HepG2 (cell line): ENCODE results near the gene NFIC. TPM values are rescaled to one million over a fixed set of nuclear protein-coding genes. Genes with fewer than 3 reads are reported as not detected.

Source experiments
- ATAC-seq: fragments of 200-7000 bp; cut with Tn5 transposase; 3 replicates; pipeline ENCODE4 v1.9.1; 2020; ENCODE audit warnings: mild to moderate bottlenecking, moderate library complexity
- BruUV-seq: library from RNA; stranded (reverse); fragments of 400-500 nt; replicated peaks from 2 replicates; lab custom pipeline; 2021; lab: Mats Ljungman, UMichigan
- CTCF ChIA-PET: fragments of 300-600 bp; formaldehyde crosslinking; extraction: SDS; loops from one replicate; lab custom pipeline; 2021; ENCODE audit warnings: low total read pairs, inconsistent platforms, low intra/inter-chr PET ratio; lab: Yijun Ruan, JAX
- POLR2A ChIA-PET: fragments of 350-600 bp; sonication (Branson Sonifier 250); formaldehyde crosslinking; loops from one replicate; lab custom pipeline; 2020; ENCODE audit warnings: antibody characterized with exemption, inconsistent platforms; lab: Yijun Ruan, JAX
- DNase-seq: peaks from one replicate; pipeline ENCODE4 v3.0.0-alpha.2; 2015; ENCODE audit warnings: low spot score
- FAIRE-seq: peaks from 3 replicates; lab custom pipeline; 2011; peaks lifted over from hg19 to GRCh38; lab: Jason Lieb, UNC
- H2AFZ ChIP-seq: one replicate; pipeline ENCODE4 v1.6.1; 2011; ENCODE audit warnings: low read length, inconsistent platforms
- H3K27ac ChIP-seq: fragments of 300-600 bp; 3 replicates; pipeline ENCODE4 v1.8.0; 2011; ENCODE audit warnings: mixed run types, mild to moderate bottlenecking, mixed read lengths, low read length, inconsistent platforms; ENCODE audit not compliant: insufficient read depth; ENCODE audit errors: extremely low read length
- H3K27me3 ChIP-seq, 2 experiments: fragments of 200-600 bp in 1 of 2; 2 replicates in 1 of 2; 3 replicates in 1 of 2; pipeline versions ENCODE4 v1.6.0 to v1.8.0; 2011; ENCODE audit warnings: low read length in 2 of 2, mild to moderate bottlenecking in 2 of 2, moderate library complexity in 2 of 2, inconsistent platforms in 1 of 2; ENCODE audit not compliant: insufficient read depth in 2 of 2, control insufficient read depth in 1 of 2
- H3K36me3 ChIP-seq, 2 experiments: fragments of 200-600 bp in 1 of 2; replicated peaks in 1 of 2; 2 replicates in 1 of 2; 3 replicates in 1 of 2; pipeline versions ENCODE4 v1.5.1 to v1.8.0; 2011; ENCODE audit warnings: low read length in 2 of 2, inconsistent platforms in 1 of 2; ENCODE audit not compliant: insufficient read depth in 2 of 2, control insufficient read depth in 1 of 2
- H3K4me1 ChIP-seq: 2 replicates; pipeline ENCODE4 v1.5.1; 2012; ENCODE audit warnings: low read length, inconsistent platforms; ENCODE audit not compliant: insufficient read depth
- H3K4me2 ChIP-seq: 2 replicates; pipeline ENCODE4 v1.6.0; 2011; ENCODE audit warnings: low read depth, low read length, inconsistent platforms
- H3K4me3 ChIP-seq, 3 experiments: fragments of 200-600 bp in 1 of 3; sonication (generic), shearing (Covaris generic) in 1 of 3; replicated peaks in 1 of 3; 2 replicates each; pipeline ENCODE4 v1.5.1; 2011 to 2016; ENCODE audit warnings: low read length in 3 of 3, inconsistent platforms in 2 of 3, low read depth in 2 of 3, mild to moderate bottlenecking in 2 of 3, control low read depth in 1 of 3, mixed read lengths in 1 of 3; ENCODE audit not compliant: insufficient read depth in 1 of 3
- H3K79me2 ChIP-seq: one replicate; pipeline ENCODE4 v1.6.1; 2011; ENCODE audit warnings: low read length, inconsistent platforms; ENCODE audit not compliant: insufficient read depth
- H3K9ac ChIP-seq: 2 replicates; pipeline ENCODE4 v1.6.0; 2011; ENCODE audit warnings: mild to moderate bottlenecking, low read depth, low read length, inconsistent platforms; ENCODE audit not compliant: insufficient read depth
- H3K9me3 ChIP-seq: 2 replicates; pipeline ENCODE4 v1.5.1; 2012; ENCODE audit warnings: mild to moderate bottlenecking, low read length
- H4K20me1 ChIP-seq: 2 replicates; pipeline ENCODE4 v1.6.0; 2011; ENCODE audit warnings: inconsistent platforms, mild to moderate bottlenecking, low read length, moderate library complexity; ENCODE audit not compliant: insufficient read depth
- GABPA ChIP-seq, 2 experiments: IDR thresholded peaks; 2 replicates each; pipeline ENCODE4 v1.6.1; 2011 to 2016; ENCODE audit warnings: low read depth in 2 of 2, low read length in 1 of 2, missing biosample characterization in 1 of 2, missing genetic modification characterization in 1 of 2
- GLMP ChIP-seq: sonication (generic); formaldehyde crosslinking; IDR thresholded peaks from 2 replicates; pipeline ENCODE4 v1.9.0; 2021; ENCODE audit warnings: missing genetic modification reagents, mild to moderate bottlenecking, borderline replicate concordance
- PCBP1 ChIP-seq: fragments of 200-400 bp; formaldehyde crosslinking; IDR thresholded peaks from 2 replicates; pipeline ENCODE4 v1.6.1; 2017; ENCODE audit warnings: mild to moderate bottlenecking, low read depth, low read length, borderline replicate concordance
- TARDBP ChIP-seq: sonication (generic); formaldehyde crosslinking; IDR thresholded peaks from 2 replicates; pipeline ENCODE4 v1.8.0; 2022; ENCODE audit warnings: mild to moderate bottlenecking, missing genetic modification reagents
- ZKSCAN1 ChIP-seq: fragments of 150-350 bp; IDR thresholded peaks from 2 replicates; pipeline ENCODE4 v1.6.1; 2014; ENCODE audit warnings: low read length
- WGBS: methylation state at CpG from one replicate; pipeline ENCODE4 v1.1.6; 2017; ENCODE audit warnings: low lambda C conversion rate; 5-methylcytosine and 5-hydroxymethylcytosine counted together
- in situ Hi-C: cut with HindIII; loops from 2 replicates; pipeline ENCODE4 v1.10.0; 2017; ENCODE audit warnings: low pct_unique_long_range_greater_than_20kb; ENCODE audit not compliant: extremely low pct_ligation_motif_present
- intact Hi-C: fragments of 100-400 bp; cut with micrococcal nuclease; formaldehyde crosslinking; loops from one replicate; pipeline ENCODE4 v1.10.0; 2022; ENCODE audit not compliant: unreplicated experiment
- polyA plus RNA-seq, 8 experiments: library from polyadenylated mRNA; depleted of rRNA in 3 of 8; stranded (reverse) in 7 of 8; unstranded in 1 of 8; fragments of >200 nt; fragmentation: Illumina TruSeq in 4 of 8; extraction: Trizol in 4 of 8; gene quantifications; 2 replicates each; pipeline versions ENCODE4 v1.2.1 to v1.2.3, GENCODE V29; 2011 to 2016; ENCODE audit warnings: low read depth in 4 of 8, missing spikeins in 1 of 8, mixed read lengths in 1 of 8; ENCODE audit not compliant: insufficient read depth in 1 of 8
- total RNA-seq, 5 experiments: library from RNA; depleted of rRNA; stranded (reverse); fragments of >200 nt; fragmentation: Illumina TruSeq; extraction: Trizol; gene quantifications; 2 replicates each; pipeline ENCODE4 v1.2.3, GENCODE V29; 2016; ENCODE audit warnings: low read depth in 1 of 5
- TF ChIP-seq, protein P1 (sequence below), 2 experiments: IDR thresholded peaks; 2 replicates each; pipeline ENCODE4 v1.6.1; 2011 to 2012; ENCODE audit warnings: low read length in 2 of 2, borderline replicate concordance in 1 of 2, low read depth in 1 of 2, mild to moderate bottlenecking in 1 of 2, moderate library complexity in 1 of 2

The NFIC gene
- total and polyA plus RNA-seq, 2 of the 13 experiments (the other 11 are each of a cell fraction or from before 2014, with no cell fraction given): 1.3 to 2.5 TPM

DNA sequence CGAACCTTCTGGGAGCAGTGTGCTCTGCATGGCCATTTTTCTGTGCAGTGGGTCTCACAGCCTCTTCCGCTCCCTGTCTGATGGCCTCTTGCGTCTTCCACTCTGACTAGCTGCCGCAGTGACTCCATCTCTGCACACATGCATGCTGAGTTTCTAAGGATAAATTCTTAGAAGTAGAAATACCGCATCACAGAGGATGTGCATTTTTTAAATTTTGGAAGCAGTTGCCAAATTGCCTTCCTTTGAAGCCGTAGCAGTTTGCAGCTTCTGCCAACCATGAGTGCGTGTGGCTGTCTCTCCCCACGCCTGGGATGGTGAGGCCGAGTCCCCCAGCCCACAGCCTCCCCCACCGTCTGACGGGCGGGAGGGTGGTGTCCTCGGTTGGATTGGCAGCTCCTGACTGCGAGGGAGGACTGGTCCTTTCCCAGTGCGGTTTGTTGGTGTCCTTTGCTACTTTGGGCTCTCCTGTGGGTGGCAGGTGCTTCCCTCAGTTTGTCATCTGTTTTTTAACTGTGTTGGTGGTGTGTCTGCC lies 149.6 kb downstream of the NFIC start:
- intact Hi-C loops: no loop called here
- H3K27me3 ChIP-seq: no peaks in the 10 kb centered on the region
- no peak overlapping the region for H3K4me3 ChIP-seq
- WGBS: 98% methylated on average over 8 of the region's 15 CpGs
- CTCF ChIA-PET: no interaction called here
- H3K27ac ChIP-seq: no peak overlapping the region
- no peaks in the 10 kb centered on the region for H3K9me3 ChIP-seq
- ATAC-seq (no peak), DNase-seq (no peak), FAIRE-seq (no peak)
- TF ChIP-seq GLMP (CRISPR knock-in tag) (no peak), ZKSCAN1 (no peak), GABPA (IDR thresholded peaks at IDR 0.05; ENCODE audit: low read depth, low read length) (no peak), GABPA (CRISPR knock-in tag; IDR thresholded peaks at IDR 0.05; ENCODE audit: low read depth) (no peak), TARDBP (no peak), PCBP1 (no peak)
- TF ChIP-seq, protein P1, sequence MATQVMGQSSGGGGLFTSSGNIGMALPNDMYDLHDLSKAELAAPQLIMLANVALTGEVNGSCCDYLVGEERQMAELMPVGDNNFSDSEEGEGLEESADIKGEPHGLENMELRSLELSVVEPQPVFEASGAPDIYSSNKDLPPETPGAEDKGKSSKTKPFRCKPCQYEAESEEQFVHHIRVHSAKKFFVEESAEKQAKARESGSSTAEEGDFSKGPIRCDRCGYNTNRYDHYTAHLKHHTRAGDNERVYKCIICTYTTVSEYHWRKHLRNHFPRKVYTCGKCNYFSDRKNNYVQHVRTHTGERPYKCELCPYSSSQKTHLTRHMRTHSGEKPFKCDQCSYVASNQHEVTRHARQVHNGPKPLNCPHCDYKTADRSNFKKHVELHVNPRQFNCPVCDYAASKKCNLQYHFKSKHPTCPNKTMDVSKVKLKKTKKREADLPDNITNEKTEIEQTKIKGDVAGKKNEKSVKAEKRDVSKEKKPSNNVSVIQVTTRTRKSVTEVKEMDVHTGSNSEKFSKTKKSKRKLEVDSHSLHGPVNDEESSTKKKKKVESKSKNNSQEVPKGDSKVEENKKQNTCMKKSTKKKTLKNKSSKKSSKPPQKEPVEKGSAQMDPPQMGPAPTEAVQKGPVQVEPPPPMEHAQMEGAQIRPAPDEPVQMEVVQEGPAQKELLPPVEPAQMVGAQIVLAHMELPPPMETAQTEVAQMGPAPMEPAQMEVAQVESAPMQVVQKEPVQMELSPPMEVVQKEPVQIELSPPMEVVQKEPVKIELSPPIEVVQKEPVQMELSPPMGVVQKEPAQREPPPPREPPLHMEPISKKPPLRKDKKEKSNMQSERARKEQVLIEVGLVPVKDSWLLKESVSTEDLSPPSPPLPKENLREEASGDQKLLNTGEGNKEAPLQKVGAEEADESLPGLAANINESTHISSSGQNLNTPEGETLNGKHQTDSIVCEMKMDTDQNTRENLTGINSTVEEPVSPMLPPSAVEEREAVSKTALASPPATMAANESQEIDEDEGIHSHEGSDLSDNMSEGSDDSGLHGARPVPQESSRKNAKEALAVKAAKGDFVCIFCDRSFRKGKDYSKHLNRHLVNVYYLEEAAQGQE (IDR thresholded peaks at IDR 0.05; ENCODE audit: borderline replicate concordance in 1 of 2, low read depth in 1 of 2, low read length in 2 of 2): no peak
- POLR2A ChIA-PET: no interaction called here
- BruUV-seq: no TSS peak
- no peak overlapping the region for H3K4me2 ChIP-seq
- H3K79me2 ChIP-seq: peaks cover 61% of the 10 kb centered on the region
- peaks cover 34% of the 10 kb centered on the region; the same call in 1 of the 2 replicates for H4K20me1 ChIP-seq
- in situ Hi-C loops: no loop called here
- H2AFZ ChIP-seq: no peak overlapping the region
- H3K36me3 ChIP-seq: peaks cover 7 to 26% of the 10 kb centered on the region in 2 experiments; a peak in 4 of 5 replicates
- H3K4me1 ChIP-seq: peaks cover 15% of the 10 kb centered on the region
- H3K9ac ChIP-seq: no peak overlapping the region
